Smooth muscle cell (in vitro differentiated cells): ENCODE results near the gene CDH13. TPM values are rescaled to one million over a fixed set of nuclear protein-coding genes. Genes with fewer than 3 reads are reported as not detected.

ENCODE experiments used
- DNase-seq: peaks from one replicate; lab custom pipeline; 2025; ENCODE audit not compliant: unreplicated experiment; lab: John Stamatoyannopoulos, UW
- H2AFZ ChIP-seq: fragments of 200-600 bp; sonication (generic); 2 replicates; pipeline ENCODE4 v1.6.0; 2016; ENCODE audit warnings: antibody characterized with exemption, low read depth, mild to moderate bottlenecking
- H3F3A ChIP-seq: fragments of 200-600 bp; sonication (generic); 2 replicates; pipeline ENCODE4 v1.6.0; 2017; ENCODE audit warnings: antibody characterized with exemption, low read depth
- H3K27ac ChIP-seq: fragments of 200-600 bp; sonication (generic); 2 replicates; pipeline ENCODE4 v1.5.1; 2016; ENCODE audit warnings: low read depth, mild to moderate bottlenecking
- H3K27me3 ChIP-seq: fragments of 200-600 bp; sonication (generic); 2 replicates; pipeline ENCODE4 v1.6.1; 2016; ENCODE audit warnings: low read depth, mild to moderate bottlenecking
- H3K36me3 ChIP-seq: fragments of 200-600 bp; sonication (generic); 2 replicates; pipeline ENCODE4 v1.5.1; 2016; ENCODE audit warnings: low read depth
- H3K4me1 ChIP-seq: fragments of 200-600 bp; sonication (generic); 2 replicates; pipeline ENCODE4 v1.5.1; 2016; ENCODE audit warnings: low read depth
- H3K4me2 ChIP-seq: fragments of 200-600 bp; sonication (generic); 2 replicates; pipeline ENCODE4 v1.6.0; 2016; ENCODE audit warnings: mild to moderate bottlenecking
- H3K4me3 ChIP-seq: fragments of 200-600 bp; sonication (generic); 2 replicates; pipeline ENCODE4 v1.5.1; 2016; ENCODE audit warnings: mild to moderate bottlenecking
- H3K79me2 ChIP-seq: fragments of 200-600 bp; sonication (generic); 2 replicates; pipeline ENCODE4 v1.6.0; 2016; ENCODE audit warnings: low read depth, mild to moderate bottlenecking
- H3K9ac ChIP-seq: fragments of 200-600 bp; sonication (generic); 2 replicates; pipeline ENCODE4 v1.6.0; 2016; ENCODE audit warnings: low read depth
- H3K9me3 ChIP-seq: fragments of 200-600 bp; sonication (generic); replicated peaks from 2 replicates; pipeline ENCODE4 v1.5.1; 2016; ENCODE audit warnings: low read depth
- H4K20me1 ChIP-seq: fragments of 200-600 bp; sonication (generic); 2 replicates; pipeline ENCODE4 v1.6.0; 2016; ENCODE audit warnings: low read depth
- WGBS: methylation state at CpG from one replicate; pipeline ENCODE4 v1.1.7; 2016; ENCODE audit warnings: low lambda C conversion rate; 5-methylcytosine and 5-hydroxymethylcytosine counted together
- polyA plus RNA-seq: library from polyadenylated mRNA; unstranded; fragments of >200 nt; fragmentation: Nextera tagmentation; extraction: Ambion mirVana; gene quantifications from 2 replicates; pipeline ENCODE4 v1.2.1, GENCODE V29; 2016
- total RNA-seq: library from RNA; depleted of rRNA; stranded (reverse); fragments of >200 nt; gene quantifications from 2 replicates; pipeline ENCODE4 v1.2.3, GENCODE V29; 2014
- TF ChIP-seq, protein P1 (sequence below): fragments of 200-600 bp; sonication (generic); IDR thresholded peaks from 2 replicates; pipeline ENCODE4 v1.5.1; 2017; ENCODE audit warnings: borderline replicate concordance, mild to moderate bottlenecking, antibody characterized with exemption; ENCODE audit not compliant: insufficient read depth, poor library complexity, severe bottlenecking

Gene CDH13
- total and polyA plus RNA-seq, 2 experiments from 2014 or later, result 12.1 to 32.2 TPM

DNA sequence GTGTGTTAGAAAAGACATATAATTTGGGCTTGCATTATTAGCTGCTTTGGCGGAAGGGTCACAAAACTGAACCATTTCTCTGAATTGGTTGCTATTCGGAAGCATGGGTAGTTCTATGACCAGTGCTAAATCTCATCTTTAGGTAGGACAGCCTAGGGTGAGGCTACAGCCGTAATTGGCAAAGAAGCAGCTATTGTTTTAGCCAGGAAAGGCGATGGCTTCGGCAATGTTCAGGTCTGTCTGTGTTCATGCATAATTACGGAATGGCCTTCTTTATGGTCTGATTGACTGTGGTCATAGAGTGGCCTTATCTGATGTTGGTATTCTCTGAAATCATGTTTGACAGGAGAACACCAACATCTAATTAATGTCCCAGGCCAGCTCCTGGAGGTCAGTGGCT, 812.6 kb downstream of the CDH13 start:
- Histone ChIP-seq H3K36me3 (no peaks in the 10 kb centered on the region), H3K27me3 (peaks cover 4% of the 10 kb centered on the region), H3K4me1 (no peaks in the 10 kb centered on the region), H2AFZ (no peak overlapping the region), H3K9ac (no peak overlapping the region), H4K20me1 (no peaks in the 10 kb centered on the region), H3K4me3 (no peak overlapping the region), H3K79me2 (no peaks in the 10 kb centered on the region), H3K4me2 (no peak overlapping the region), H3K27ac (no peak overlapping the region), H3F3A (no peaks in the 10 kb centered on the region), H3K9me3 (no peaks in the 10 kb centered on the region)
- TF ChIP-seq, protein P1, sequence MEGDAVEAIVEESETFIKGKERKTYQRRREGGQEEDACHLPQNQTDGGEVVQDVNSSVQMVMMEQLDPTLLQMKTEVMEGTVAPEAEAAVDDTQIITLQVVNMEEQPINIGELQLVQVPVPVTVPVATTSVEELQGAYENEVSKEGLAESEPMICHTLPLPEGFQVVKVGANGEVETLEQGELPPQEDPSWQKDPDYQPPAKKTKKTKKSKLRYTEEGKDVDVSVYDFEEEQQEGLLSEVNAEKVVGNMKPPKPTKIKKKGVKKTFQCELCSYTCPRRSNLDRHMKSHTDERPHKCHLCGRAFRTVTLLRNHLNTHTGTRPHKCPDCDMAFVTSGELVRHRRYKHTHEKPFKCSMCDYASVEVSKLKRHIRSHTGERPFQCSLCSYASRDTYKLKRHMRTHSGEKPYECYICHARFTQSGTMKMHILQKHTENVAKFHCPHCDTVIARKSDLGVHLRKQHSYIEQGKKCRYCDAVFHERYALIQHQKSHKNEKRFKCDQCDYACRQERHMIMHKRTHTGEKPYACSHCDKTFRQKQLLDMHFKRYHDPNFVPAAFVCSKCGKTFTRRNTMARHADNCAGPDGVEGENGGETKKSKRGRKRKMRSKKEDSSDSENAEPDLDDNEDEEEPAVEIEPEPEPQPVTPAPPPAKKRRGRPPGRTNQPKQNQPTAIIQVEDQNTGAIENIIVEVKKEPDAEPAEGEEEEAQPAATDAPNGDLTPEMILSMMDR, result no peak
- WGBS, result 94% methylated on average over 6 of the region's 6 CpGs
- DNase-seq, result no peak

DNA sequence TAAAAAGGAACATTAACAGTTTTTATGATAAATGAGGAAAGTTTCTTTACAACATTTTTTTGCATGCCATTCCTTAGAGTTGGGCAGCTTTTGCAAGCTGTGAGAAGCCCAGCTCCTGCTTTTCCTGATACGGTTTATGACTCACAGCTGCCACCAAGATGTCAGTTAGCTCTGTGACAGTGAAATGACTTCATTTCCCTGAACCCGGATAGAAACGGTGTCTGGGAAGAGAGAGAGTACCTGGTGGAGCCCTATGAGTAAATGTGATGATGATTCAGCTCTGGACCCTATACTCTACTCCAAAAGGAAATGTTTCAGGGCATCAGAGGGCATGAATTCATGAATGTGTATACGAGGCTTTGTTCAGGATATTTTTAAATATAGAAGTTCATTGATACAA, 814.7 kb downstream of the CDH13 start:
- no peaks in the 10 kb centered on the region for H3K9me3 ChIP-seq
- TF ChIP-seq, protein P1, result no peak
- WGBS, result 28% methylated on average over 4 of the region's 4 CpGs

DNA sequence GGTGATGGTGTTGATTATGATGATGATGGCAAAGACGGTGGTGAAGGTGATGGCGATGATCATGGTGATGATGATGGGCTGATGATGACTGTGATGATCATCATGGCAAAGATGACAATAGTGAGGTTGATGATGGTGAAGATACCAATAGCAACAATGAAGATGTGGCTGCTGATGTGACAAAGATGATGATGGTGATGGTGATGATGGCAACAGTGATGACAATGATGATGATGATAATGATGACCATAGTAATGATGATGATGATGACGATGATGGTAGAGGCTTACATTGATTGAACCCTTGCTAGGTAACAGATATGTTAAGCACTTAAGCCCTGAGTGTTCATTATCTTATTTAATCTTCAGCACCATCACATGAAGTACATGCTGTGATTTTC, 817.2 kb downstream of the CDH13 start:
- no peaks in the 10 kb centered on the region for H3K36me3 ChIP-seq
- peaks cover 4% of the 10 kb centered on the region for H3K27me3 ChIP-seq
- H2AFZ ChIP-seq, result no peak overlapping the region
- H4K20me1 ChIP-seq, result no peaks in the 10 kb centered on the region
- no peaks in the 10 kb centered on the region for H3K9me3 ChIP-seq
- TF ChIP-seq, protein P1, result no peak
- no peak overlapping the region for H3K27ac ChIP-seq
- H3K4me3 ChIP-seq, result no peak overlapping the region
- H3F3A ChIP-seq, result no peaks in the 10 kb centered on the region
- no peaks in the 10 kb centered on the region for H3K4me1 ChIP-seq
- WGBS, result 97% methylated on average over 3 of the region's 3 CpGs
- no peaks in the 10 kb centered on the region for H3K79me2 ChIP-seq
- no peak overlapping the region for H3K4me2 ChIP-seq
- no peak for DNase-seq
- H3K9ac ChIP-seq, result no peak overlapping the region

More for the DNA sequence above, 814.7 kb downstream of the CDH13 start:
- H3K79me2 ChIP-seq, result no peaks in the 10 kb centered on the region
- no peak overlapping the region for H3K4me2 ChIP-seq
- DNase-seq, result no peak
- no peaks in the 10 kb centered on the region for H3K4me1 ChIP-seq
- H3K27ac ChIP-seq, result no peak overlapping the region
- H3K36me3 ChIP-seq, result no peaks in the 10 kb centered on the region
- no peaks in the 10 kb centered on the region for H3F3A ChIP-seq
- no peak overlapping the region for H3K9ac ChIP-seq
- no peak overlapping the region for H2AFZ ChIP-seq
- no peaks in the 10 kb centered on the region for H4K20me1 ChIP-seq
- H3K4me3 ChIP-seq, result no peak overlapping the region
- peaks cover 4% of the 10 kb centered on the region for H3K27me3 ChIP-seq

DNA sequence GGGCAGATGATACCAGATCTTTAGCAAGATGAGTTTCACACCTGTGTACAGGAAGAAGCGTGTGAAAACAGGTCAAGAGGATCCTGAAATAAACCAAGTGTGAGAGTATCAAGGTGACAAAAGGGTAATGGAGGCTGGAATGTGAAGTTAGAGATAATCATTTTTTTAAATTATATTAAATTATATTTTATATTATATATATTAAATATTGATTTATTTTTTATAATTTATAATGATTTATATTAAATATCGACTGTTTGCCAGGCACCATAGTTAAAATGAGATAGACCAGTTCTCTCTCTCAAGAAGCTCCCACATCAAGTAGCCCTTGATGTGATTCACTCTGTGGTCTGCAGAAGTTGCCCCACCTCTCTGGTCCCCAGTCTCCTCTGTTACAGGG, 820.8 kb downstream of the CDH13 start:
- Histone ChIP-seq H3K4me2 (no peak overlapping the region), H3K4me3 (no peak overlapping the region), H3K36me3 (no peaks in the 10 kb centered on the region), H3K79me2 (no peaks in the 10 kb centered on the region), H3K4me1 (no peaks in the 10 kb centered on the region), H4K20me1 (no peaks in the 10 kb centered on the region), H3K27ac (no peak overlapping the region), H3K27me3 (no peaks in the 10 kb centered on the region), H3K9me3 (no peaks in the 10 kb centered on the region), H2AFZ (no peak overlapping the region), H3F3A (no peaks in the 10 kb centered on the region), H3K9ac (no peak overlapping the region)
- TF ChIP-seq, protein P1, result no peak
- WGBS, result 63% methylated on average over 2 of the region's 2 CpGs
- DNase-seq, result no peak
